ENCODE results near the gene TCEA2.

Gene TCEA2

DNA sequence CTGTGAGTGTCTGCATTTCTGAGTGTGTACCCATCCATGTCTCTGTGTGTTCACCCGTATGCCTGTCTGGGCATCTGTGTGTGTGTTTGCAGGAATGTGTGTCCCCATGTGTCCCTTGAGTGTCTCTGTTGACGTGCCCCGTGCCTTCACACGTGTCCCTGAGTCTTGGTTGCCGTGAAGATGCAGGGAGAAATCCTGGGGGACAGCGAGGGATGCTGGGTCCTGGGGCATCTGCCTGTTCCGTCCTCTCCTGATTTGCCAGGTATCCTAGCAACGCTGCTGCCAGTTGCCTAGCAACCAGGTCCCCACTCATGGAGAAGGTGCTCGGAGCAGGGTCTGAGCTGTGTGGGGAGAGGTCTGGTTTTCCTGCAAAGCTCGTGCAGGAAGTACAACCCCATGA lies 27.2 kb downstream of the TCEA2 start:
- no peak overlapping the region for H3K4me3 ChIP-seq (ENCODE audit: low read depth, low read length)
- in situ Hi-C loops (cut with HindIII; ENCODE audit: low sequenced_read_pairs) = no loop called here
- TF ChIP-seq, protein P1, sequence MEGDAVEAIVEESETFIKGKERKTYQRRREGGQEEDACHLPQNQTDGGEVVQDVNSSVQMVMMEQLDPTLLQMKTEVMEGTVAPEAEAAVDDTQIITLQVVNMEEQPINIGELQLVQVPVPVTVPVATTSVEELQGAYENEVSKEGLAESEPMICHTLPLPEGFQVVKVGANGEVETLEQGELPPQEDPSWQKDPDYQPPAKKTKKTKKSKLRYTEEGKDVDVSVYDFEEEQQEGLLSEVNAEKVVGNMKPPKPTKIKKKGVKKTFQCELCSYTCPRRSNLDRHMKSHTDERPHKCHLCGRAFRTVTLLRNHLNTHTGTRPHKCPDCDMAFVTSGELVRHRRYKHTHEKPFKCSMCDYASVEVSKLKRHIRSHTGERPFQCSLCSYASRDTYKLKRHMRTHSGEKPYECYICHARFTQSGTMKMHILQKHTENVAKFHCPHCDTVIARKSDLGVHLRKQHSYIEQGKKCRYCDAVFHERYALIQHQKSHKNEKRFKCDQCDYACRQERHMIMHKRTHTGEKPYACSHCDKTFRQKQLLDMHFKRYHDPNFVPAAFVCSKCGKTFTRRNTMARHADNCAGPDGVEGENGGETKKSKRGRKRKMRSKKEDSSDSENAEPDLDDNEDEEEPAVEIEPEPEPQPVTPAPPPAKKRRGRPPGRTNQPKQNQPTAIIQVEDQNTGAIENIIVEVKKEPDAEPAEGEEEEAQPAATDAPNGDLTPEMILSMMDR (IDR thresholded peaks at IDR 0.05; ENCODE audit: low read depth, low read length, missing control alignments) = no peak

GRCh38 chr20:64091340-64091739 lies 28.3 kb downstream of the TCEA2 start:
- no peak overlapping the region for H3K4me3 ChIP-seq (ENCODE audit: low read depth, low read length)
- TF ChIP-seq, protein P1 (IDR thresholded peaks at IDR 0.05; ENCODE audit: low read depth, low read length, missing control alignments) = no peak
- no peak for DNase-seq (ENCODE audit: low read depth)
- in situ Hi-C loops (cut with HindIII; ENCODE audit: low sequenced_read_pairs) = no loop called here

More for the DNA sequence above, 27.2 kb downstream of the TCEA2 start:
- DNase-seq (ENCODE audit: low read depth) = no peak

DNA sequence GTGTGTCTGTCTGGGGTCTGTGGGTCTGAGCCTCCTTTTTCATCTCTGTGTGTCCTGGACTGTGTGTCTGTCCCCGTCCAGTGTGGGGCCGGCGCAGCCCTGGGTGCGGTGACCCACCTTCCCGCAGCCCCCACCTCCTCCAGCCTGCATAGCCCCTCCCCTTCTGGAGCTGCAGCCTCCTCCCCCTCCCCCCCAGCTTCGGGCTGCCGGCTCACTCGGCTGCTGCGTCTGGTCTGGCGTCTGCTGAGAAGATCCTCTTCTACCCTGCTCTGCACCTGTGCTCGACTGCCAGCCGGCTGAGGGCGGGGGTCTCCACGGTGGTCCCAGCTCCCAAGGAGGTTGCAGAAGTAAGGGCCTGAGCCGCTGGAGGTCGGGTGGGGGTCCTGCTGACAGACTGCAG lies 28.8 kb downstream of the TCEA2 start:
- in situ Hi-C loops (cut with HindIII; ENCODE audit: low sequenced_read_pairs) = no loop called here
- TF ChIP-seq, protein P1 (IDR thresholded peaks at IDR 0.05; ENCODE audit: low read depth, low read length, missing control alignments) = no peak
- H3K4me3 ChIP-seq (ENCODE audit: low read depth, low read length) = no peak overlapping the region
- DNase-seq (ENCODE audit: low read depth) = no peak

- DNase-seq (ENCODE audit: low read depth) = no peak
- no peak overlapping the region for H3K4me3 ChIP-seq (ENCODE audit: low read depth, low read length)
- in situ Hi-C loops (cut with HindIII; ENCODE audit: low sequenced_read_pairs) = no loop called here
- TF ChIP-seq, protein P1 (IDR thresholded peaks at IDR 0.05; ENCODE audit: low read depth, low read length, missing control alignments) = no peak
Measured at GRCh38 chr20:64092258-64093012, 29.4 kb downstream of the TCEA2 start.

DNA sequence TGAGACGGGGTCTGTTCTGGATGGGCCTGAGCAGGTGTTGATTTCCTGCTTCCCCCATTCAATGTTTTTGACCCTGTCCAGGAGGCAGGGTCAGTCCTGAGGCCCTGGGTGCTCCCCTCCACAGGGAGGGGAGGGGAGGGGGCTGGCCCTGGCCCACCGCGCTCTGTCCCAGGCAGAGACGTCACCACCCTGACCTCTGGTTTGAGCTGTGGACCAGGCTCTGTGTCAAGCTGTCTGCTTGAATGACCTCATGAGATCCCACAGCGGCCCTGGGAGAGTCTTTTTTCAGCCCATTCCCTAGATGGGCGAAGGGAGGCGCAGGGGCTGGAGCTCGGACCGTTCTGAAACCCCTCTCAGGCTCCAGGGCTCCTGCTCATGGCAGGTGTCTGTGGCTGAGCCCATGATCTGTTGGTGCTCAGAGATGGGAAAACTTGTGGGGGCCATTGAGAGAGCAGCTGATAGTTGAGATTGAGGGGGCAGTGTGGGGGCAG lies 30.1 kb downstream of the TCEA2 start:
- no peak for DNase-seq (ENCODE audit: low read depth)
- no peak overlapping the region for H3K4me3 ChIP-seq (ENCODE audit: low read depth, low read length)
- in situ Hi-C loops (cut with HindIII; ENCODE audit: low sequenced_read_pairs) = no loop called here
- TF ChIP-seq, protein P1 (IDR thresholded peaks at IDR 0.05; ENCODE audit: low read depth, low read length, missing control alignments) = no peak

GRCh38 chr20:64095455-64095854 lies 32.5 kb downstream of the TCEA2 start:
- TF ChIP-seq, protein P1 (IDR thresholded peaks at IDR 0.05; ENCODE audit: low read depth, low read length, missing control alignments) = no peak
- in situ Hi-C loops (cut with HindIII; ENCODE audit: low sequenced_read_pairs) = no loop called here

More at GRCh38 chr20:64095455-64095854, 32.5 kb downstream of the TCEA2 start:
- no peak overlapping the region for H3K4me3 ChIP-seq (ENCODE audit: low read depth, low read length)
- no peak for DNase-seq (ENCODE audit: low read depth)
